LNCaP clone FGC (cell line): ENCODE results near the gene TEKT3.

Experiments
- DNase-seq: peaks from one replicate; pipeline ENCODE4 v3.0.0-alpha.2; 2011; ENCODE audit warnings: low read depth
- H3K4me3 ChIP-seq: 2 replicates; pipeline ENCODE4 v1.5.1; 2011; ENCODE audit warnings: mild to moderate bottlenecking, low read depth, low read length, control low read depth
- TF ChIP-seq, protein P1 (sequence below): IDR thresholded peaks from 2 replicates; pipeline ENCODE4 v1.5.1; 2012; ENCODE audit warnings: mild to moderate bottlenecking; ENCODE audit not compliant: control insufficient read depth, insufficient read depth; ENCODE audit errors: extremely low read depth

TEKT3 gene

DNA sequence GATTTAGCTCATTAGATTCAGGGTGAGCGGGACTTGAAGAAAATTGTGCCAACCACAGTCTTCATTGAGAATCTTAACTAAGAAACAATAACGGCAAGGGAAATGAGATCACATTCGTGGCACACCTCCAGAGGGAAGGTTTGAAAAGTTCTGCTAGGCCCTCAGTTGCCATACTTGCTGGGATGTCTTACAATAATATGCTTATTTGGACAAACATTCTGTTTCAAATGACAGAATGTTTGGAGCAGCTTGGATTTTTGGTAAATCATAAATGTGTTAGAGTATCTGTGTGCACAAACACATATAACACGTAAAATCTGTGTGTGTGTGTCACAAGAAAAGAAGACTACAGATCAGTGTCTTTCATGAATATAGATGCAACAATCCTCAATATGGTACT is 24.6 kb upstream of the TEKT3 start:
- DNase-seq: no peak
- H3K4me3 ChIP-seq: no peak overlapping the region
- TF ChIP-seq, protein P1, sequence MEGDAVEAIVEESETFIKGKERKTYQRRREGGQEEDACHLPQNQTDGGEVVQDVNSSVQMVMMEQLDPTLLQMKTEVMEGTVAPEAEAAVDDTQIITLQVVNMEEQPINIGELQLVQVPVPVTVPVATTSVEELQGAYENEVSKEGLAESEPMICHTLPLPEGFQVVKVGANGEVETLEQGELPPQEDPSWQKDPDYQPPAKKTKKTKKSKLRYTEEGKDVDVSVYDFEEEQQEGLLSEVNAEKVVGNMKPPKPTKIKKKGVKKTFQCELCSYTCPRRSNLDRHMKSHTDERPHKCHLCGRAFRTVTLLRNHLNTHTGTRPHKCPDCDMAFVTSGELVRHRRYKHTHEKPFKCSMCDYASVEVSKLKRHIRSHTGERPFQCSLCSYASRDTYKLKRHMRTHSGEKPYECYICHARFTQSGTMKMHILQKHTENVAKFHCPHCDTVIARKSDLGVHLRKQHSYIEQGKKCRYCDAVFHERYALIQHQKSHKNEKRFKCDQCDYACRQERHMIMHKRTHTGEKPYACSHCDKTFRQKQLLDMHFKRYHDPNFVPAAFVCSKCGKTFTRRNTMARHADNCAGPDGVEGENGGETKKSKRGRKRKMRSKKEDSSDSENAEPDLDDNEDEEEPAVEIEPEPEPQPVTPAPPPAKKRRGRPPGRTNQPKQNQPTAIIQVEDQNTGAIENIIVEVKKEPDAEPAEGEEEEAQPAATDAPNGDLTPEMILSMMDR: no peak

GRCh38 chr17:15364615-15365014 is 23.2 kb upstream of the TEKT3 start:
- H3K4me3 ChIP-seq: no peak overlapping the region
- no peak for DNase-seq
- TF ChIP-seq, protein P1: no peak

GRCh38 chr17:15363702-15364101 is 22.3 kb upstream of the TEKT3 start:
- DNase-seq: no peak
- TF ChIP-seq, protein P1: no peak
- H3K4me3 ChIP-seq: no peak overlapping the region

DNA sequence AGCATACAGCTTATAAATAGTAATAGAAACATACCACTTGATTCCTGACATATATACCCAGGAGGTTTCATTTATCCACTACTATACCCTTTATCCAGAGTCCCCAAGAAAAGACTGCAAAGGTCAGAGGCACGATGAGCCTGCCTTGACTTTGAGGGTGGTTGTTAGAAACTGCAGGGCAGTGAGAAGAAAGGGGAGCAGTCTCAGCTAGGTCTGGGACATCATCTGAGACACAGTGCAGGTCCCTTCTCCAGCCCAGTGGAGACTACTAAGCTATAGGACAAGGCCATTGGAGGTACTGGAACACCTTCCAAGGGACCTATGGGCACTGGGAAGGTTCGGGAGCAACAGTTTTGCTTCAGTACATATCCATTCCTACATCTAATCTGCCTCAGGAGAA is 20.2 kb upstream of the TEKT3 start:
- no peak for DNase-seq
- TF ChIP-seq, protein P1: no peak

GRCh38 chr17:15361151-15361550 is 19.8 kb upstream of the TEKT3 start:
- TF ChIP-seq, protein P1: no peak
- no peak overlapping the region for H3K4me3 ChIP-seq
- DNase-seq: no peak

More for the DNA sequence above, 20.2 kb upstream of the TEKT3 start:
- no peak overlapping the region for H3K4me3 ChIP-seq

DNA sequence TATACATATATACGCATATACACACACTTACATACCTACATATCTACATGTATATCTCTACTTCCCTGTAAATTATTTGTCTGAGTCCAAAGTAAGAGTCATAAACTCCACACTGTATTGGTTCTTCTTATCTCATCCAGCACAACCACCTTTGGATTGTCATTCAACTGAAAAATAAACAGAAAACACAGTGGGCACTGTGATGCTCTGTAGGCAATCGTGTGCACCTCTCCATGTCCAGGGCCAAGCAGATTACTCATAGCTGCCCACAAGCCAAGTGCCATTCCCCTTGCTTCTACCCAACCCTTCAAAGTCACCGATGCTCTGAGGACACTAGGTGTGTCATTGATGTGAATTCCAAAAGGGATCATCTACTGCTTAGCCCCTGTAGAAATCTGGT is 12.9 kb upstream of the TEKT3 start:
- DNase-seq: no peak
- TF ChIP-seq, protein P1: no peak
- no peak overlapping the region for H3K4me3 ChIP-seq

DNA sequence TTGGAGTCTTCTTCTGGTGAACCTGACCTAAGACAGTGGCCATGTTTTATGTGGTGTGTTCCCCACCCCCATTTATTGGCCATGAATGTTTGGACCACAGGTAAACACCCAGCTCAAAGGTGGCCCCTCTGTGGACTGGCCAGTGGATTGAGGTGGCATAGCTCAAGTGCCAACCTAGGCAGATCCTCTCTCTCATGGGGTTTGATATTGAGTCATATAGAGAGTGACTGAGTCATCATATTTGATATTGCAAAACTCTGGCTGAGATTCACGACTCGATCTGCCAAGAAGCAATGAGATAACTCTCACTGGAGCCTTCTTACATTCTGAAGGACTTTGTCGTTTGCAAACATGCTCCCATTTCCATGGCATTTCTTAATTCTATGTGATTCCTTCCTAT is 10.5 kb upstream of the TEKT3 start:
- no peak overlapping the region for H3K4me3 ChIP-seq
- DNase-seq: no peak
- TF ChIP-seq, protein P1: no peak
